Mammary microvascular endothelial cell (primary cell): ENCODE measurements around the gene MLLT6. TPM values are rescaled to one million over a fixed set of nuclear protein-coding genes. Genes with fewer than 3 reads are reported as not detected.

Experiments used
- total RNA-seq: library from RNA; depleted of rRNA; stranded (reverse); fragments of >200 nt; gene quantifications from 2 replicates; pipeline ENCODE4 v1.2.3, GENCODE V29; 2015

The MLLT6 gene
- 15.7 and 16.5 TPM in 2 replicates for total RNA-seq

DNA sequence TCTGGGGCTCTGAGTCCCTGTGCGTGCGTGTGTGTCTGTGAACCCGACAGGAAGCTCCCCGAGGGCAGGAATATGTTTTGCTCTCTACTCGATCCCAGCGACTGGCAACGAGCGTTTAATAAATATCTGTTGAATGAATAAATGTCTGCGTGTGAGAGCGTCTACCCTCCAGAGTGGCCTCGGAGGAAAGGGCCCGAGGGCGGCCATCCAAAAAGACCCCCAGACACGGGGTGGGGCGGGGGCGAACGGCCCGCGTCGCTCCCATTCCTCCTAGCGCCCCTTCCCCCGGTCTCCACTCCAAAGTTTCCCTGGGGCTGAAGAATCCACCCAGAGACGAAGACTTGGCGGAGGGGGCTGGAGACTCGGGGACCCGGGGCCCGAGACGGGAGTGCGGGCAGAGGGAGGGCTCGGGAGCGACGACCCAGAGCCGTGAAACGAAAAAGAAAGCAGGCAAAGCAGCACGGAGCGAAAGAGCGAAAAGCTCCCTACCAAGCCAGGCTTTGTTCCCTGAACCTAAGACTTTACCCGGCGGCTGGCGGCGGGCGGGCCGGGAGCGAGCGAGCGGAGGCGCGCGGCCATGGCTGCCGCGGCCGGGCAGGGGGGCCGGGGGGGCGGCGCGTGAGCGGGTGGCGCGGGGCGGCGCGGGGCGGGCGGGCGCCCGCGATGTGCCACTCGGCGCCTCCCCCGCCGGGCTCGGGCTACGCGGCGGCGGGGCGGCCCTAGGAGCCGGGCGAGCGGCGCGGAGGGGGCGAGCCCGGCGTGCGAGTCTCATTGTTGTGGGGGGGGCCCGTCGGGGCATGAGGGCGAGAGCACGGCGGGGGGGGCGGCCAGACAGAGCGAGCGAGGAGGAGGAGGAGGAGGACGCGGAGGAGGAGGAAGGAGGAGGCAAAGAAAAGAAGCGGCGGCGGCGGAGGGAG lies at the start of gene MLLT6:
Gene MLLT6, plus strand, starts transcription at position 668 of the 917 bp plus-strand sequence. CDS start 360 bp downstream, outside the sequence.

GRCh38 chr17:38674749-38675615 lies 30.1 kb upstream of the MLLT6 start, which contains the start of gene EPOP:
TSS of gene EPOP (minus strand) at chr17:38674957. CDS start at chr17:38674495, 462 bp downstream.

GRCh38 chr17:38729886-38730525 lies 24.9 kb downstream of the MLLT6 start, which contains the start of gene CISD3:
TSS of gene CISD3 (plus strand) at chr17:38730341. CDS start at chr17:38730359, 18 bp downstream.

DNA sequence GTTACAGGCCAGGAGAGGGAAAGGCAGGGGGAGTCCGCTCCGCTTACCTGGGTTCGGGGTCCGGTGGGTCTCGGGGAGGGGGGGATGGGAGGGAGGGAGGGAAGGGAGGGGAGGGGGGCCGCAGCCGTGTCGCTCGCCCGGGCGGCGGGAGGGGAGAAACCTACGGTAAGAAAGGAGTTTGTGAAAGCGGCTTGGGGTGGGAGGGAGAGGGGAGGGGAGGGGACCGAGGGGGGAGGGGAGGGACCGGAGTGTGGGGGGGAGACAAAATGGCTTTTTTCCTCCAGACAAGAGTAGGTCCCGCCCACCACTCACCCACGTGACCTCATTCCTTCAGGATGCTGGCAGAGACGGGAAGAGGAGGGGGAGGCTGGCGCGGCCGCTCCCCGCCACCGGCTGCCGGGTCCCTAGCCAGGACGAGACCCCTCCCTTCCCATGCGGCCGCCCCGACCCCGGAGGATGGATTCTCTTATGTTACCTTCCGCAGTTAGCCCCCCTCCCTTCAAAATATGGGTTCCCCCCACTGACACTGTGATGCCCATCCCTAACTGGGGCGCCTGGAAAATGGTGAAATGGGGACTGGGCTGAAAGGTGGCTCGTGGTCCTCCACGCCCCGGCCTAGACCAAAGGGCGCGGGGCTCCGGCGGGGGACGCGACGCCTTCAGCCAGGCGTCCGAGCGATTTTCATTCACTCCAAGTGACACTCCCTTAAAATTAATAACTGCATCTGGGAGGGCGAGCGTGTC lies 43.2 kb downstream of the MLLT6 start, which contains the start of gene PCGF2:
Gene PCGF2, minus strand, starts transcription at position 188 of the 743 bp plus-strand sequence. CDS start 7,934 bp downstream, outside the sequence.

GRCh38 chr17:38752308-38753070 lies 47.4 kb downstream of the MLLT6 start, which contains the start of gene PSMB3:
TSS of gene PSMB3 (plus strand) at chr17:38752741. CDS start at chr17:38752827, 86 bp downstream.

Other genes starting within 250 kb of the MLLT6 start
- 0.80 TPM in 1 of 2 replicates, not detected in the other for gene SRCIN1, start 99.3 kb upstream of the MLLT6 start, total RNA-seq
- 1.4 and 2.1 TPM in 2 replicates for gene EPOP, start 30.3 kb upstream of the MLLT6 start, total RNA-seq
- 11.6 and 14.1 TPM in 2 replicates for gene CISD3, start 25.1 kb downstream of the MLLT6 start, total RNA-seq
- 9.7 and 14.5 TPM in 2 replicates for gene PCGF2, start 43.1 kb downstream of the MLLT6 start, total RNA-seq
- gene PSMB3, start 47.5 kb downstream of the MLLT6 start, total RNA-seq: 314 and 374 TPM in 2 replicates
- 34.8 and 44.5 TPM in 2 replicates for gene PIP4K2B, start 94.3 kb downstream of the MLLT6 start, total RNA-seq
- 7.6 and 10.5 TPM in 2 replicates for gene CWC25, start 120.0 kb downstream of the MLLT6 start, total RNA-seq
- gene RPL23, start 148.4 kb downstream of the MLLT6 start, total RNA-seq: 1,203 and 1,276 TPM in 2 replicates
- gene LASP1, start 164.8 kb downstream of the MLLT6 start, total RNA-seq: 259 and 281 TPM in 2 replicates